SHP77 (cell line): ENCODE data around the gene WDR12.
A peak's percentile ranks its signal among the peaks of the same experiment; 100 is the strongest.
"Not testable (repeated sequence)": the region's sequence is repeated elsewhere in the genome, so short reads cannot be mapped to it uniquely, and the experiment has no call there.

Experiments
- DNase-seq, 2 experiments: peaks; one replicate each; lab custom pipeline; 2025; lab: John Stamatoyannopoulos, UW

The WDR12 gene

DNA sequence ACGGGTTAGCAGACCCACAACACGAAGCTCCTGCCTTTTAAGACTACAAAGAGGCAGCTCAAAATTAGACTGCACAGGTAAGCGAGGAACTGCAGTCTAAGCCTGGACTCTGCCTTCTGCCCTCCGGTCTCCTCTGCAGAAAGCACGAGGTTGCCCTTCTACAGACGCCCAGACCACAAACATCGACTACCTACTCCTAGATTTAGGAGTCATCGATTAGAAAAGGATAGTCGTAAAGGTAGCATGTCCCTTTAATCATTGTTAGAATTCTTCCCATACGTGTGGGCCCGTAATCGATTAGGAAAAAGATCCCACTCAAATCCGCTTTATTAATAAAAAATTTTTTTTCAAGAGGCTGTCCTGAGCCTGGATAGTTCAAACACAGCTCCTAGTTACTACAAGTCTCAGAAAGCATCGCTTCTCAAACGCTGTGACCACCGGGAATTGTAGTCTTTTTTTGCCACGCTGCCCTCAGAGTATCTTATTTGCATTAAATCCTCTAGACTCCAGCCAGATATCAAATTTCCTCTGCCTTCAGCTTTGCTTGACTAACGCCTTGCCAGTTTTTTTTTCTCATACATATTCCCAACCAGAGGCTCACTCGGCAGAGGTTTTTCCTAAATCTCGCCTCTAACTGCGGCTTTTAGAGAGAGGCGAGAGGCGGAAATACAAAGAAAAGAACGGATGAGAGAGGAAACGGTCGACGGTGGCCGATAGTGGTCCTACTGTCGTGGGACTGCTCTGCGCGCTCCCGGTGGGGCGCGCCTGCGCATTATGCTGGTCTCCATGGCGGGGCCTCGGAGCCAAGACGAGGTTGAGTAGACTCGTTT lies at the start of gene WDR12, which contains the start of gene CARF:
WDR12 (minus strand) TSS at position 162 of the 830 bp plus-strand sequence. CDS start 197 bp downstream, outside the sequence.
CARF (plus strand) TSS at position 764 of the 830 bp plus-strand sequence. CDS start 29,628 bp downstream, outside the sequence.
- peak; percentile 90 to 93 for DNase-seq

DNA sequence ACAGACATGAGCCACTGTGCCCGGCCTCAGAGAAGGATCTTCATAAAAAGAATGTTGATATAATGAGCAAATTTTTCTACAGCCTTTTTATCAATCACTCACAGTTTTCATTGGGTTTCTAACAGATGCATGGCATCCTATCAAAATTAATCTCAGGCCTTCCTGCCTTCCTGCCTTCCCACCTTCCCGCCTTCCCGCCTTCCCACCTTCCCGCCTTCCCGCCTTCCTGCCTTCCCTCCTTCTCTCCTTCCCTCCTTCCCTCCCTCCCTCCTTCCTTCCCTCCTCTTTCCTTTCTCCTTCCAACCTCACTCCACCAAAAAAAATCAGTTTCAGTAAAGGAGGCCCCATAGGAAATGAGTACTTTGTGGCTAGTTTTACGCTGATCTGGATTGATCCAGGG lies 49.1 kb upstream of the WDR12 start:
- DNase-seq = no peak

DNA sequence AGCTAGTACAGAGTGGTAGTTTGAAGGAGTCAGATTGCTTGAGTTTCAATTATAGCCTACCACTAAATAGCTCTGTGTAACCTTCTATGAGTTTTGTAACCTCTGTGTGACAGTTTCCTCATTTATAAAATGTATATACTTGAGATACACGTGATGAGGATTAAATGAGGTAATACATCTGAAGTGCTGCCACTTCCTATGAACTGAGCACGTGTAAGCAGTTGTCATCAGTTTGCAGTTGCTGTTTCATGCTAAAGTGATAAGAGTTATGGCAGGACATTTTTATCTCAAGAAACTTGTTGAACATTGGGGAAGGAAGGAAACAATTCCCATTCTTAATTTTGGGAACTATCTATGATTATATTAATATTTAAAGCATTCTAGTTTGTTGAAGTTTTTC lies 39.1 kb upstream of the WDR12 start:
- no peak for DNase-seq

DNA sequence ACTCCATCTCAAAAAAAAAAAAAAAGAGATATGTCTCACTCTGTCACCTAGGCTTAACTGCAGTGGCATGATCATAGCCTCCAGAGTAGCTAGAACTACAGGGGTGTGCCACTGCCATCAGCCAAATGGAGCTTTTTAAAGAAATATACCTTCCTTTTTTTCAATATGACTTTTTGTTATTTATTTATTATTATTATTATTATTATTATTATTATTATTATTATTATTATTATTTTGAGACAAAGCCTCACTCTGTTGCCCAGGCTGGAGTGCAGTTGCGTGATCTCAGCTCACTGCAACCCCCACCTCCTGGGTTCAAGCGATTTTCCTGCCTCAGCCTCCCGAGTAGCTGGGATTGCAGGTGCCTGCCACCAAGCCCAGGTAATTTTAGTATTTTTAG lies 37.9 kb upstream of the WDR12 start:
- not testable (repeated sequence) for DNase-seq

DNA sequence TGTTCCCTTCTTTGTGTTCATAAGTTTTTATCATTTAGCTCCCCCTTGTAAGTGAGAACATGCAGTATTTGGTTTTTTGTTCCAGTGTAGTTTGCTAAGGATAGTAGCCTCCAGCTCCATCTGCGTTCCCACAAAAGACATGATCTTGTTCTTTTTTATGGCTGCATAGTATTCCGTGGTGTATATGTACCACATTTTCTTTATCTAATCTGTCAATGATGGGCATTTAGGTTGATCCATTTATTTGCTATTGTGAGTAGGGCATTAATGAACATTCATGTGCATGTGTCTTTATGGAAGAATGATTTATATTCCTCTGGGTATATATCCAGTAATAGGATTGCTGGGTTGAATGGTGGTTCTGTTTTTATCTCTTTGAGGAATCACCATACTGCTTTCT lies 34.0 kb upstream of the WDR12 start:
- no peak for DNase-seq

DNA sequence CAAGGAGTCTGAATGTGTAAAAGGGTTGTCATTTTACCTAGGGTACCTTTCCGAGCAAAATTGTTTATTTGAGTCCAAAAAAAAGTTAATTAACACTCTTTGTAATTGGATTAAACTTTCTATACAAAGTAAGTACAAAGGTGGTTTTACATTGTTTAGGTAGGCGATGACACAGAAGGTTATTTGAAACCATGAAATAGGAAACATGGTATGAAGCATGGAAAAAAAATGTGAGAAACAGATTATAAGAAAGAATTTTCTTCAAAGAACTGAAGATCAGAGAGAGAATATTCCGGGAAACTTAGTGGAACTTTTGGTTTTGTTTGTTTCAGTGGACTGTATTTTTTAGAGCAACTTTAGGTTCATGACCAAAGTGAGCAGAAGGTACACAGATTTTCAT lies 33.3 kb upstream of the WDR12 start:
- no peak for DNase-seq

DNA sequence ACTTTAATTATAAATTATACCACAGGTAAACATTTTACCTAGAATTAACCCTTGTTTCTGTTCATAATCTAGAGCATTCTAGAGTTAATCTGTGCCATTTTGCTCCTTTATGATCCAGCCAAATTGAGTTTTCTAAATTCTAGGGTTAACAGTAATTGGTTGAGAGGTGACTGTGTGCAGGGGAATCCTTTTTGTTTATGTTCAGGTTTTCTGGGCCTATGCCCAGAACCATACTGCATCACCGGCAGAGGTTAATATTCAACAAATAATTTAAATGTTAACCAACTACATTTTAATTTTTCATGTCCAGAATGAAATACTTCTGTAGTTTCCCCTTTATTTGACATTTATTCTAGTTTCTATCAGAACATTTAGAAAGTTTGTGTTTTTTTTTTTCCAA lies 32.9 kb upstream of the WDR12 start:
- DNase-seq = no peak

DNA sequence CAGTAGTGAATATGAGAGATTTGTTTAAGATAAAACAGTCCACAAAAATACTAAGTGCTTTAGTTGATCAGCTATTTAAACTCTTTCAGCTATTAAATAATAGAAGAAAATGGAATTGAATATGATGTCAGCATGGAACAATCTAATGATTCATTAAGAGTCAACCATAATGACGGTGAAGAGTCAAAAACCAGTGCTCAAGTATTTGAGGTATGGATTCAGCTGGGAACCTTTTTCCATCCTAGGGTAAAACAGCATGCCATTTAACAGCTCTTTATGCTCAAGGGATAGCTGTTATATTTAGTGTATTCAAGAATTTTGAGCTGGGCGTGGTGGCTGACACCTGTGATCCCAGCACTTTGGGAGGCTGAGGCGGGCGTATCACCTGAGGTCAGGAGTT lies 30.3 kb upstream of the WDR12 start:
- DNase-seq = no peak

DNA sequence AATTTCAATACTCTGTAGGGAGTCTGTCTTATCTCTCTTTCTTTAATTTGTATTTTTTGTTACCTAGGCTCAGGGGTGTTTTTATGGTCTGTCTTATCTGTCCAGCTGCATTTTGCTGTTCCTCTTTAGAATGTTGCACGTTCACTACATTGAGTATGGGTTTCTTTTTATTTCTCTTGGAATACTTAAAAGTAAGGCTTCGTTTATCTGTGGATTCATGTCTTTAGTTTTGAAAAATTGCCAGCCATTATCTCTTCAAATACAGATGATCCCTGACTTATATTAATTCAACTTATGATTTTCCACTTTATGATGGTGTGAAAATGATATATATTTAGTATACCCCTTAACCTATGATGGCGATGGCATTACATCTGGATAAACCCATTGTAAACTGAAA lies 27.5 kb upstream of the WDR12 start:
- DNase-seq = no peak

DNA sequence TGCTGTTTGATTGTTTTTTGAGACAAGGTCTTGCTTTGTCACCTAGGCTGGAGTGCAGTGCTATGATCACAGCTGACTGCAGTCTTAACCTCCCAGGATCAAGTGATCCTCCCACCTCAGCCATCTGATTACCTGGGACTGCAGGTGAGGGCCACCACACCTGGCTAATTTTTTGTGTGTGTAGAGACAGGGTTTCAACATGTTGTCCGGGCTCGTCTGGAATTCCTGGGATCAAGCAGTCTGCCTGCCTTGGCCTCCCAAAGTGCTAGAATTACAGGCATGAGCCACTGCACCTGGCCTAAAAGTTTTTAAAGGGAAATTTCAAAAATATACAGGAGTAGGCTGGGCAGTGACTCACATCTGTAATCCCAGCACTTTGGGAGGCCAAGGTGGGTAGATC lies 23.0 kb upstream of the WDR12 start:
- DNase-seq = no peak

DNA sequence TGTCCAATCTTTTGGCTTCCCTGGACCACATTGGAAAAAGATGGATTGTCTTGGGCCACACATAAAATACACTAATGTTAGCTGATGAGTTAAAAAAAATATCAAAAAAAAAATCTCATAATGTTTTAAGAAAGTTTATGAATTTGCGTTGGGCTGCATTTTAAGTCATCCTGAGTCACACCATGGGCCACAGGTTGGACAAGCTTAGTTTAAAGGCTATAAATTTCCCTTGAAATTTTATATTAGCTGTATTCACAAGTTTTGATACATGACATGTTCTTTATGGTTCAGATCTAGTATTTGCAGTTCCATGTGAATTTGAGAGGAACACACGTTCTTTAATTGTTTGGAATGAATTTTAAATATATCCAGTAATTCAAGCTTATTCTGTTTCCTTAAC lies 22.5 kb upstream of the WDR12 start:
- no peak for DNase-seq

DNA sequence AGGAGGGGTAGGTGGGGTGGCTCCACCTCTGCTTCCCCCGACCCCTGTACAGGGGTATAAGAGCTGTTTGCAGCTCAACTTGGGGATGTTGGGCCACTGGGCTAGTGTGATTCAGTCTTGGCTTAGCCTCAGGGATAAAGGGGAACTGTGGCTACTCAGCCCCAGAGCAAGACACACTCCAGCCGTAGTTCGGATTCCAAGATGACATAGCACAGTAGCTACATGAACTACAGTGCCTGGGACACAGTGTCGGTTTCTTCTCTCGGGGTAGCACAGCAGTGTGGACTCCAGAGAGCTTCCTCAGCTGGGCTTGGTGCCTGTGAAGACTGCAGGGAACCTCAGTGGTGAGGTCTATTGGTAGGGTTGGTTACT lies 21.7 kb upstream of the WDR12 start:
- DNase-seq = no peak

DNA sequence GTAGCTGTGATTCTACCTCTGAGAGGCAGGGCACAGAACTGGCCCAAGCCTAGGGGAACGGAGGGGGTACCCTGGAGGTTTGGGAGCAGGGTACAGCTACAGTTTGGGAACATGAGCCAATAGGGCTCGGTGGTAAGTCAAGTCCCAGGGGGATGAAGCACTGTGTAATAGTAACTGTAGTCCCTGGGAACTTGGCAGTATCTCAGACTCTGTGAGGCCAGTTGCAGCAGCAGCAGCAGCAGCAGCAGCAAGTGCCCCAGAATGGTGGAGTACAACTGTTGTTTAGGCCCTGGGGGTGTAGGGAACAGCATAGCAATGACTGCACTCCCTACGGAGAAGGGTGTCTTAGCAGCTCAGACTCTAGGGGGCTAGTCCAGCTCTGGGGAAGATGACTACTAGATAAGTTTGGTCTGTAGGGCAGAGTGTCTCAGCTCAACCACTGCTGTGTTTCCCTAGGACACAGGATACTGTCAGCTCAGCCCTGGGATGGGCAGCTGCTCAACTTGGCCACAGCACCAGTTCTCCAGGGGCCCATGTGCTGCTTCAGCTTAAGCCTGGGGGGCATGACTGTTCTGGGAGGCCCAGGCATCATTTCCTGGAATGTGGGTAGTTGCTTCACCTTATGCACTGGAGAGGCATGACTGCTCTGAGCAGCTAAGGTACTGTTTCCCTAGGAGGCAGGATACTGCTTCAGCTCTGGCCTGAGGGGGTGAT lies 21.1 kb upstream of the WDR12 start:
- DNase-seq = no peak

DNA sequence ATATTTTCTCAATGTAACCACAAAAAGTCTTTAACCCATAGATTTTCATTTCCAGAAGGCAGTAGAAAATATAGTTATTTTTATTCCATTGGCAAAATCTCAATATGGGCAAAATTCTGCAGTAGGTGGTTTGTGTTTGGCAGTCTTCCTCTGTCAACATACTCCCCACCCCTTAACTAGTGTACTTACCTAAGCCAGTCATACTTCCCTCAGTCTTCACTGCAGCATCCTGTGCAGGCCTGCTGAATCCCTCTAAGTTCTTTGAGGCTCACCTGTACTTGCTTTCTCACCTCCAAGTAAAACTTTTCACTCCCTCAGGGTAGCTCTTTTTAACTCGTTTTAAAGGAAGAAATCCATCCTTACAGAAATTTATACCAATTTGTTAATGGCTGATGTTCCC lies 7.4 kb upstream of the WDR12 start:
- DNase-seq = no peak

DNA sequence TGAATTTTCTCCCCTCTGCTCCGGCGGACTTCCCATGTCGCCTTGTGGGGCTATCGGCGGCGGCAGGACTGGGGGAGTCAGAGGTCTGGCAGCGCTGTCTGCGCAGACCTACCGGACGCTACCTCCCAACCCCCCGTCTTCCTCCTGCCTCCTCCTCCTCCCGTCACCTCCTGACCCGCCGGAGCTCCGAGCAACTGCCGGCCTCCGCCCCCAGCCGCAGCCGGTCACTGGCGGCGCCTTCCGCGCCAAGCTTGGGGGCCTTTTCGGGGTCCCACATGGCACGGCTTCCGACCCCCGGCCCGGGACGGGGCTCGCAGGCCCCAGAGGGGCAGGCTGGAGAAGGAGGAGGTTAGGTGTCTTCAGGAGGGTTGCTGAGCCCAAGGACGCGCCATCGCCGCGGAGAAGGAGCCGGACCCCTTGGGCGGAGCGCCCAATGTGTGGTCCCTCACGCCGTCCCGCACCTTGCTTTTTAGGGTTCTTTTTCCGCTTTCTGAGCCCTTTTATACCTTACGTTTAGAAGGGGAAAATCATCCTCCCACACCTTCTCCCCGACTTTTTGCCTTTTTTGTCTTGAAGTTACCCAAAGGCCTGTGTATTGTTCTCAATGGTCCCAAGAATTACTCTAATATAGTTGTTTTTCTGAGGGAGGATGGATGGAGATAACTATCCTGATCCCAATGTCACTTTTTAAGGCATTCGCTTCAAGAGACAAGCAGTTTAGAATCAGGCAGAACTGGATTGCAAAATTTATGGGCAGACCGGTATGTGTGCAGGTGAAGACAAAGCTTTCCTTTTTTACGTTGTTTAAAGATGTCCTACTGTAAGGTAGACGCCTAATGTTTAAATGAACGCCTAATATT lies 1.1 kb upstream of the WDR12 start:
- not testable (repeated sequence) for DNase-seq

DNA sequence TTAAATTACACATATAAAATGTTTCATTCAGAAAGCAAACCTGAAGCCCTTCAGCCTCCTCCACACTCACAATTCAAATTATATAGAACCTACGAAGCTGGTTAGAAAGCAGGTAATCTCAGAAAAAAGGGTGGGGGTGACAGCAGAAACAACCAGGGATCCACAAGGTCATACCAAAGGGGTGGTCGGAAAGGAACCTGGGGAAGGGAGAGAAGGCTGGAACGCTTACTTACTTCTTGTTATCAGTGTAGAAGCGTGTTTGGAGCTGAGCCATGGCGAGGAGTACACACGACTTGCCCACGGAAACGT lies 316 bp downstream of the WDR12 start:
- no peak for DNase-seq

DNA sequence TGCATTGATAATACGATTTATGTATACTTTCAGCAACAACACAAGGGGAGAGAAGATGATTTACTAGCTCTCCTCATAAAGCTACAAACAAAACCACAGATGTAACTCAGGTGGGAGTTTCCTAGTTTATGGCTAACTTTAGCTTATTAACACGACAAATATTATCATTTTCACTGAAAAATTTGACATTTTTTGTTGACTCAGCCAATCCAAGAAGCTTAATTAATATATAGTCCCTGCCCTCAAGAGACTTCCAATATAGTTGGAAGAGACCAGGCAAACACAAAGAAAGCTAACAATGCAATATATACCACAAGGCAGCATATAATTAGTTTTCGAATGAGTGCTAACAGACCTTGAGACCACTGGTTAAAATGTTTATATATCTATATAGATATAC lies 775 bp downstream of the WDR12 start:
- no peak for DNase-seq

DNA sequence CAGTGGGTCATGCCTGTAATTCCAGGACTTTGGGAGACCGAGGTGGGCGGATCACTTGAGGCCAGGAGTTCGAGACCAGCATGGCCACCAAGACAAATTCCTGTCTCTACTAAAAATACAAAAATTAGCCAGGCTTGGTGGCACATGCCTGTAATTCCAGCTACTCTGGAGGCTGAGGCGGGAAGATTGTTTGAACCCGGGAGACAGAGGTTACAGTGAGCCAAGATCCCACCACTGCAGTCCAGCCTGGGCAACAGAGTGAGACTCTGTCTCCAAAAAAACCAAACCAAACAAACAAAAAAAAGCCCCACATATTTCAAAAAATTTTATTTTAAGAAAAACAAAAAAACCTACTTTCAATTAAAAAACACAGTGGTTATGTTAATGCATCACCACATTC lies 1.2 kb downstream of the WDR12 start:
- not testable (repeated sequence) for DNase-seq

DNA sequence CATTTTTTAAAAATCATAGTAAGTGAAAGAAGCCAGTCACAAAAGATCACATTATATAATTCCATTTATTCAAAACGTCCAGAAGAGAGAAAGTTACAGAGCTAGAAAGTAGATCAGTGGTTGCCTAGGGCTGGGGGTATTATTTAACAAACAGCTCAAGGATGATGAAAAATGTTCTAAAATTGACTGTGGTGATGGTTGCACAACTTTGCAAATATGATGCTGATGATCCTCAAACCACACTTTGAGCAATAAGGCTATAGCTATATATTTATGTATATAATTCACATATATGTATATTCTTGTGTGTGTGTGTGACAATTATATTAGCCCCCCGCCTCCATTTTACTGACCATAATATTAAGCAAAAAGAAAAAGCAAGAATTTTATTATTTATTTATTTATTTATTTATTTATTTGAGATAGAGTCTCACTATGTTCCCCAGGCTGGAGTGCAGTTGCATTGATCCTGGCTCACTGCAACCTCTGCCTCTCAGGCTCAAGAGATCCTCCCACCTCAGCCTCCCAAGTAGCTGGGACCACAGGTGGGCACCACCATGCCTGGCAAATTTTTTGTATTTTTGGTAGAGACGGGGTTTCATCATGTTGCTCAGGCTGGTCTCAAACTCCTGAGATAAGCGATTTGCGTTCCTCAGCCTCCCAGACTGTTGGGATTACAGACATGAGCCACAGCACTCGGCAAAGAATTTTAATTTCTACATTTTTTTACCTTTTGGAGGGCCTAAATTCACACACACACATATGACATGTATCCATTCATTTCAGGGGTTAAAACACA lies 1.9 kb downstream of the WDR12 start:
- DNase-seq = no peak

DNA sequence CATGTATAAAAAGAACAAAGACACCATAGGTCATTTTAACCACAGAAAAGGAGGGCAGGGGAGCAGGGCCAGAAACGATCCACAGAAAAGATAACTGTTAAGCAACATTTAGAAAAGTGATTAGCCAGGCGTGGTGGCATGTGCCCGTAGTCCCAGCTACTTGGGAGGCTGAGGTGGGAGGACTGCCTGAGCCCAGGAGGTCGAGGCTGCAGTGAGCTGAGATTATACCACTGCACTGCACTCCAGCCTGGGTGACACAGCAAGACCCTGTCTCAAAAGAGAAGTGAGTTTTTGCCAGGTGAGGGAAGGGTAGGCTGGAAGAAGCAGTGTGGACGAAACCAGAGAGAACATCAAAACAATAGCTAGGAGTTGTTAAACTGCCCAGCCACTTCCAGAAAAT lies 3.3 kb downstream of the WDR12 start:
- no peak for DNase-seq

DNA sequence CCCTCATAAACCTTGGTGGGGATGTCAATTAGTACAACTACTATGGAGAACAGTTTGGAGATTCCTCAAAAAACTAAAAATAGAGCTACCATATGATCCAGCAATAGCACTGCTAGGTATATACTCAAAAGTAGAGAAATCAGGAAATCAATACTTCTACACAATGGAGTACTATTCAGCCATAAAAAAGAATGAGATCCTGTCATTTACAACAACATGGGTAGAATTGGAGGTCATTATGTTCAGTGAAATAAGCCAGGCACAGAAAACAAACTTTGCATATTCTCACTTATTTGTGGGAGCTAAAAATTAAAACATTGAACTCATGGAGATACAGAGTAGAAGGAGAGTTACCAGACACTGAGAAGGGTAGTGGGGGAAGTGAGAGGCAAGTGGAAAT lies 6.0 kb downstream of the WDR12 start:
- DNase-seq = not testable (repeated sequence)

DNA sequence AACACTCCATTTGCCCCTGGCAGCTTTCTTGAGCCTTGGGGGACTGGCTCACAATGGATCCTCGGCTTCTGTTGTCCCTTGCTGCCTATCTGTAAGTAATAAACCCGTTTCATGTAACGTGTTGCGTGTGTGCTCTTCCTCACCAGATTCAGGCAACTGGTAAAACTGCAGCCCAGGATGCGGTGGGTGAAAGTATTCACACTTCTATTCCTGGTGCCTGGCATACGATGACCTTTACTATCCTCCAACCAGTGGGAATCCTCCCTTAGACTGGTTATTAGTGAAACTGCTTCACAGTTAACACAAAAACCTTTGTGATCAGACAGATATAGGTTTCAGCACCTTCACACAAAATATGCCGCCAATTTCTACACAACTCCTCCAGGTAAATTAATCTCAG lies 26.3 kb downstream of the WDR12 start:
- no peak for DNase-seq
